NCI-H82 treated with DMSO at 0.1 percent for 48 hours (cell line): ENCODE measurements around the gene CRY2.
"Not testable (repeated sequence)": the region's sequence is repeated elsewhere in the genome, so short reads cannot be mapped to it uniquely, and the experiment has no call there.

ENCODE experiments used
- DNase-seq: peaks from one replicate; lab custom pipeline; 2025; ENCODE audit not compliant: unreplicated experiment; lab: John Stamatoyannopoulos, UW

CRY2 gene

DNA sequence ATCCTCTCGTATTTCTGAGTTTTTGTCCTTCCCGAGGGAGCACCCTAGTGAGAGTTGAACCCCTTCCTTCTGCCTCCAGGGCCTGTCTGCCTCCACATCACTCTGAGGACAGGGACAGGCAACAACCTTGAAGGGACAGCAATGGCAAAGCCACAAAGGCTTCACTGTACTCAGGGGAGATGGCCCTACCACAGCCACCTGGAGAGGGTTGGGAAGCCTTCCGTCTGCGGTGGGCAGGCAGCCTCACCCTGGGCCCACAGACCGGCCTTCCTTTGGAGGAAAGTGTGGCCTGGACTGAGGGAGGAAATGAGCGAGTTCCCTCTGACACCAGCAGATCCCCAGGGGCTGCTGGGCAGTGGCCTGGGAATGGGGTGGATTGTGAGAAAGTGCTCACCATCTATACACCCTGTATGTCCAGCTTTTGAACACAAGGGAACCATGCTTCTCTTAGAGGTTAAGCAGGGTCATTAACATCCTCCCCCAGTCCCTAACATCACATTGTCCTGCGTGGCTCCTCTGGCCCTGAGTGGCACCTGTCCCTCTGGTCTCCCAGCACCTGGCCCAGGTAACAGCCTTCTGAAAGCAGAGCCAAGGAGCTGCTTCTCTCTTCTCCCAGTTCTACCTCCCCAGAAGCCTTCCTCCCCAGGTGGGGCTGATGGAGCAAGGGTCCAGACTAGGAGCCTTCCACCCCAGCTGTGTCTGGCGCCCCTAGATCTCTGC, 35.5 kb upstream of the CRY2 start:
- DNase-seq, result no peak

DNA sequence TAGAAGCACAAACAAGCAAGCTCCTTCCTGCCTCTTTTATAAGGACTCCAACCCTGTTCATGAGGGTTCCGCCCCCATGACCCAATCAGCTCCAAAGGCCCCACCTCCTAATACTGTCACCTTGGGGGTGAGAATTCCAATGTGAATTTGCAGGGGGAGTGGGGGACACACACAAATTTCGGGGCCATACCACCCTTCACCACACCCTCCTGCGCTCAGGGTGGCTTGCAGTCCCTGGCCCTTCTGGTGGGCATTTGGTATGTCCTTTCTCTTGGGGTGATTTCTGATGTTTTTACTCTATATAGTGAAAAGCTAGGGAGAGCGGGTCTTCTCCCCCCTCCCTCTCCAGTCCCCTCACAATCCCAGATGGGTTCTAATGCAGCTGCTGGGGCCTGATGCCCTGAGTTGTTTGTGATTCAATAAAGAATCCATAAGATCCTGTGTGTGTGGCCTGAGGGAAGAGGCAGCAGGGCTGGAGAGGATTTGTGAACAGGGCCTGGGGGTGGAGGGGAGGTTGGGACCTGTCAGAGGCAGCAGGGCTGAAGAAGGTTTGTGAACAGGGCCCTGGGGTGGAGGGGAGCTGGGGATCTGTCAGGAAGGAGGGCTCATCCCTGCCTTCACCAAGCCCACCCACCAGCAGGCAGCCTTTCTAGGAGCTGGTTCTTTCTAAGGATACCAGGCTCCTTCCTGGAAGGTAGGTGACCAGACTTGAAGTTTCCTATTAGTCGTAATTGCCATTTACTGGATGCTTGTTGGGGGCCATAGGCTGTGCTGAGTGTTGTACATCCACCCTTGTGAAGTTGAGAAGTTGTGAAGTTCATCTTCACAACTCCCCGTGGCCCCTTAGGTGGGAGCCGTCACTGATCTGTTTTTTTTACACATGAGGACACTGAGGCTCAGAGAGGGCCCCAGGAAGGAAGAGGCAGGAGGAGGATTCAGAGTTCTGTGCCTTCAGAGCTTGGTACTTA, 34.4 kb upstream of the CRY2 start:
- no peak for DNase-seq

DNA sequence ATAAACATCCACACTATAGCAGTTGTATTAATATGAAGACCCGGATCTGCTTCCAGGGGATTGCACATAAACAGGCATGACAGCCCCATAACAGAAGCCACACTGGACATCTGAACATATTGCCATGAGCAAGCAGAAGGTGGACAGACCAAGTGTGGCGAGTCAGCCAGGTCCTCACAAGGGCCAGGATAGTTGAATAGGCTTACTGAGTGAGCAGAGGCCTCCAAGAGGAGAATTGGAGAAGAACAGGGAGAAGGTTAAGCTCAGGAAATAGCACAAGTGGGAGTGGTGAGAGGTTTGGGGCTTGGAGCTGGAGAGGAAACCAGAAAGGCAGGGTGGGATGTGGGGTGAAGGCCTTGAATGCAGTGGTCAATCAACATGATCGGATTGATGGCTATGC, 31.5 kb upstream of the CRY2 start:
- no peak for DNase-seq

DNA sequence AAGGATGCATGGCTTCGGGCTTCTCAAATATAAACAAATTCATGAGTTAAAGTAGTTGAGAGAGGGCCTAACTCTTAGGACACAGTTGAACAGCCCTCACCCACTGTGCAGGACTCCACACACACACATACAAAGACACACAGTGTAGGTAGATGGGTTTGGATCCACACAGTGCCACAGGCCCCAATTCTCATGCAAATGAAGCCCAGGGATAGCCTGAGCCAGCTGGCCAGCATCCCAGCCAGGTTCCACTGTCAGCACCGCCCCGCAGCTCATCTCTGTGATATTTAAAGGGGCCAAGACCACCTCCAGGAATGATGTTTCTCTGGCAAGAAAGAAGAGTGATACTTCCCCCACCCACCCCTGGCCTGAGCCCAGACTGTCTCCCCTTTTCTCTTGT, 30.7 kb upstream of the CRY2 start:
- DNase-seq, result no peak

DNA sequence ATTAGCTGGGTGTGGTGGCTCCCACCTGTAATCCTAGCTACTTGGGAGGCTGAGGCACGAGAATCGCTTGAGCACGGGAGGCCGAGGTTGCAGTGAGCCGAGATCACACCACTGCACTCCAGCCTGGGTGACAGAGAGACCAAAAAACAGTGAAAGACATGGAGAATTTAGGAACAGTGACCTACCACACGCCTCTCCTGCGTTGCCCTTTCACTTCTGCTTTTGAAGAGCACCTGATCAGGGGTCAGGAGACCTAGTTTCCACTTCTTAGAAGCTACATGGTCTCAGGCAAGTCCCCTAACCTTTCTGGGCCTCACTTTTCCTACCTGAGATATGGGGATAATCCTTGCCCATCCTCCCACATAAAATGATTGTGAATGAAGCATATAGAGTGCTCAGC, 30.1 kb upstream of the CRY2 start:
- DNase-seq, result no peak

DNA sequence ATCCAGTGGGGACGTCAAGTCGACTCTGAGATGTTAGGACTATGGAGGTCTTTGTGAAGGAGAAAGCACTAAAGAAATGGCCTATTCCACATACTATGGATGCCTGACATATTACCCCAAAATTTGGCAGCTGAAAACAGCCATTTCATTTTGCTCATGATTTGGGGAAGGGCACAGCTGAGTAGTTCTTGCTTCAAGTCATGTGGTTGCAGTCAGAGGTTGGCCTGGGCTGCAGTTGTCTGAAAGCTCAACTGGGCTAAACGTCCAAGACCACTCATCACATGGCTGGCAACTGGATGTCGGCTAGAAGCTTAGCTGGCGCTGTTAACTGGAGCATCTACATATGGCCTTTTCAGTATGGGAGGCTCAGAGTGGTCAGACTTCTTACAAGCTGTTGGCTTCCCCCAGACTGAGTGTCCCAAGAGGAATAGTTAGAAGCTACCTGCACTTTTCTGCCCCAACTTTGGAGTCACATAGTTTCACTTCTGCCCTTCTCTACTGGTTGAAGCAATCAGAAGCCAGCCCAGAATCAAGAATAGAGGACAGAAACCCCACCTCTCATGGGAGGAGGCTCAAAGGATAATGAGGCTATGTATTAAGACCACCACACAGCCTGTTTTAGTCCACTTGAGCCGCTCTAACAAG, 28.2 kb upstream of the CRY2 start:
- DNase-seq, result no peak

DNA sequence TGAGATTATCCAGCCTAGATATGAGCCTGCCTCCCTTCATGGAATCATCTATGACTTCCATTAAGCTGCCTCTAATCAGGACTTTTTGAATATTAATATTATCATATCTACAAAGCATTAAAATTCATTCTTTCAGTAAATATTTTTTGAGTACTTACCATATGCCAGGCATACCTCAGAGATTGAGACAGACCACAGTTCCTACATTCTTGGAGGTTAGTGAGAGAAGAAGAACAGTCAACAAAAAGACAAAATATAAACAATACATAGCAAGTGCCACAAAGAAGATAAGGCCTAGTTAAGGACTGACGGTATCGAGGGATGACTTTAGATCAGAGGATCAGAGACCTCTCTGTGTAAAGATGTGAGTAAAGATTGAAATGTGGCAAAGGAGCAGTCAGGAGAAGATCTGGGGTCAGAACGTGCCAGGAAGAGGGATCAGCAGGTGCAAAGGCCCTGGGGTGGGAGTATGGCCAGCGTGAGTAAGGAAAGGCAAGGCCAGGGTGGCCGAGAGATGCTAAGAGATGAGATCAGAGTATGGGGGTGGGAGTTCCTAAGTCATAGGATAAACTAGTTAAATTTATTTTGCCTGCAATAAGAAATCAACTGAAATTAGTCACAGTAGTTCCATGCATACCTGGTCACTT, 26.9 kb upstream of the CRY2 start:
- DNase-seq, result no peak

DNA sequence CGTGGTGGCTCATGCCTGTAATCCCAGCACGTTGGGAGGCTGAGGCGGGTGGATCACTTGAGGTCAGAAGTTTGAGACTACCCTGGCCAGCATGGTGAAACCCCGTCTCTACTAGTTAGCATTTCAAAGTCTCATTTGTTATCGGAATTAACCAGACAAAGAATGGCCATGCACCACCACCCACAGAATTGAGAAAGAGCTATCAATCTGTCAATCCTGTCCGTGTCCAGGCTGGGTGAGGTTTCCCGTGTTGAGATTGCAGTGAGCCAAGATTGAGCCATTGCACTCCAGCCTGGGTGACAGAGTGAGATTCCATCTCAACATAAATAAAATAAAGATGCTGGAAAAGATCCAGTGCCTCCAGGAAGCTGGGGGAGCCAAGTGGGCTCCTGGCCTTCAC, 20.8 kb upstream of the CRY2 start:
- DNase-seq, result not testable (repeated sequence)

DNA sequence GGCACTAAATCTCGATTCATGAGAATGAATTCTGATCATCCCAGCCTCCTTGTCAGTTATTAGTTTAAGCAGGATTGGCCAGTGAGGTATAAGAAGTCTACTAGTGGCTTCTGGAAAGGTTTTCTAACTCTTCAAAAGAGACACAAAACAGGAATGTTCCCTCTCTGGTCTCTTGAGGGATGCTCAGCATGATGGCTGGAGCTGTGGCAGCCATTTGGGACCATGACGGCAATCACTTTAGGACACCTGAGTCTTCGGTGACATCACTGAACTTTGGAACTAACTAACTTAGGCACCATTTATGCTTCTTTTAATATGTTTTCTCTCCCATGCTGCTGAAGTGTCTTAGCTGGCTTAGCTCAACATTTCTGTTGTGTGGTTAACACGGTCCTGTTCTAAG, 20.2 kb upstream of the CRY2 start:
- DNase-seq, result no peak

DNA sequence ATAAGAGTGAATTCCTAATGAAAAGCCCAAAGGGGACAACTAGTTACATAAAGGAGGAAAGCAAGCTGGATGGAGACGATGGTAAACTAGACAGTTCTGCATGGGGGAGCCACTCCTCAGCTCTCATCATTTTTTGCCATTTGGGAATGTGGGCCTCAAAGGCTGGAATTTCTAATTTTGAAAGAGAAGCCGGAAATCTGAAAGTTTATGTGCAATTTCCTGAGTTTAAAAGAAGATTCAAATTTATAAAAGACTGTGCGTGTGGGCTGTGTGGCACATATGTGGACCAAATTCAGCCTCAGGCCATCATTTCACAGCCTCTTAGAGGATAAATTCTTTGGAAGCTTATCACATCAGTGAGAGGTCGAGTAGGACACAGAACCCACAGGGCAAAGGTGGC, 18.3 kb upstream of the CRY2 start:
- DNase-seq, result no peak

DNA sequence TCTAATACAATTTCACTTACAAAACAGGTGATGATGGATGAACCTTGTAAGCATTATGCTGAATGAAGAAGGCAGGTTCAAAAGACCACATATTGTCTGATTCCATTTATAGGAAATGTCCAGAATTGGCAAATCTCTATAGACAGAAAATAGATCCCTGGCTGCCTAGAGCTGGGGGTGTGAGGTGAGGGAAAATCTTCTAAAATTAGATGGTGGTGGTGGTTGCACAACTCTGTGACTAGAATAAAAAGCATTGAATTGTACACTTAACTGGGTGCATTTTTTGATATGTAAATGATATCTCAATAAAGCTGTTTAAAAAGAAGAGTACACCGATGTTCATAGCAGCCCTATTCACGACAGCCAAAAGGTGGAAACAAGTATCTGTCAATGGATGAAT, 16.7 kb upstream of the CRY2 start:
- no peak for DNase-seq

DNA sequence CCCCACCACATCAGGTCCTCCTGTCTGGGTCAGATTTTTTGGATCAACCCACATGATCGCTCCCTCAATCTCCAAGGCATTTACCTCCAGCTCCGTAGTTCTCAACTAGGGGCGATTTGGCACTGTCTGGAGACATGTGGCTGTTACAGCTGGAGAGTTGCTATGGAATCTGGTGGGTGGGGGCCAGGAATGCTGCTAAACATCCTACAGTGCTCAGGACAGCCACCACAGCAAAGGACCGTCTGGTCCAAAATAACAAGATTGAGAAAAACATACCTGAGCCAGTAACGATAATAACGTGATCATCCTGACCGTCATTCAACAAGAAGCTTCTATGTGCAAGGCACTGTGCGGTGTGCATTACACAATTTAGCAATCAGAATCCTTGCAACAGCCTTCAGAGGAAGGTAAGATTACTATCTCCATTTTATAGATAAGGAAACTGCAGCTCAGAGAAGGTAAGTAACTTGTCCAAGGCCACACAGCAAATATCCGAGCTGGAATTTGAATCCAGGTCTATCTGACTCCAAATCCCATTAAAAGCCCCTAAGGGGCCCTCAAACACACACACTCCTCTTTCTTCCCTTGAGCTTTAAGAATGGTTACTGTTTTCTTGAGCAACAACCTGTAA, 14.3 kb upstream of the CRY2 start:
- DNase-seq, result no peak

DNA sequence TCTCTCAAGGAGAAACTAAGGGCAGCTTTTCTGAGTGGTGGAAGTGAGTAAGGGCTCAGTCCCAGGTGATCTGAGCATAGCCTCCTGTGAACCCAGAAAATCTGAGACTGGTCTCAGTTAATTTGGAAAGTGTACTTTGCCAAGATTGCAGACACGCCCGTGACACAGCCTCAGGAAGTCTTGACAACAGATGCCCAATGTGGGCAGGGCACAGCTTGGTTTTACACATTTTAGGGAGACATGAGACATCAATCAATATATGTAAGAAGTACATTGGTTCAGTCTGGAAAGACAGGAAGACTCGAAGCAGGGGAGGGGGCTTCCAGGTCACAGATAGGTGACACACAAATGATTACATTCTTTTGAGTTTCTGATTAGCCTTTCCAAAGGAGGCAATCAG, 13.5 kb upstream of the CRY2 start:
- DNase-seq, result no peak

DNA sequence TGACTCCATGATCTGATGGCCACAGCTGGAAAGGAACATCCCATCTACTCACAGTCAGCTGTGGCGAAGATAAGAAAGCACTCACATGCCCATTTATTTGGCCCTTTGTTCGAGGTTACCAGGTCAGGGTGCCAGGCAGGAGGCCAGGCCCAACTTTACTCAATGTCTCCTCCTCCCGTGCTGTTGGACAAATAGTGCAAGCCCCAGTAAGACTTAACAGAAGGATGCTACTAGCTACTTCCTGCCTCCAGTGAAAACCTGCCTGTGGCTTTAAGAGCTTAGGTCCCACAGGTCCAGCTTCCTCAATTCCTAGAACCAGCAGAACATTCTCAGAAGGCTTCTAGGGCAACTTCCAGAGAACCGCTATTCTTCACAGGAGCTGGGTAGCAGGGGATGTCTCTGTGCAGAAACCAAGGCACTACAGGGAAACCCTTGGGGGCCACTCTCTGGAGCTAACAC, 12.9 kb upstream of the CRY2 start:
- no peak for DNase-seq

DNA sequence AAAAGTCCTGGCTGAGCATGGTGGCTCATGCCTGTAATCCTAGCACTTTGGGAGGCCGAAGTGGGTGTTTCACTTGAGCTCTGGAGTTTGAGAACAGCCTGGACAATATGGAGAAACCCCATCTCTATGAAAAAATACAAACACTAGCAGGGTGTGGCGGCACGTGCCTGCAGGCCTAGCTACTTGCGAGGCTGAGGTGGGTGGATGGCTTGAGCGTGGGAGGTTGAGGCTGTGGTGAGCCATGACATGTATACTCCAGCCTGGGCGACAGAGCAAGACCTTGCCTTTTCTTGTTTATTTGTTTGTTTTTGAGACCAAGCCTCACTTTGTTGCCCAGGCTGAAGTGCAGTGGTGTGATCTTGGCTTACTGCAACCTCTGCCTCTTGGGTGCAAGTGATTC, 8.1 kb upstream of the CRY2 start:
- DNase-seq, result no peak

DNA sequence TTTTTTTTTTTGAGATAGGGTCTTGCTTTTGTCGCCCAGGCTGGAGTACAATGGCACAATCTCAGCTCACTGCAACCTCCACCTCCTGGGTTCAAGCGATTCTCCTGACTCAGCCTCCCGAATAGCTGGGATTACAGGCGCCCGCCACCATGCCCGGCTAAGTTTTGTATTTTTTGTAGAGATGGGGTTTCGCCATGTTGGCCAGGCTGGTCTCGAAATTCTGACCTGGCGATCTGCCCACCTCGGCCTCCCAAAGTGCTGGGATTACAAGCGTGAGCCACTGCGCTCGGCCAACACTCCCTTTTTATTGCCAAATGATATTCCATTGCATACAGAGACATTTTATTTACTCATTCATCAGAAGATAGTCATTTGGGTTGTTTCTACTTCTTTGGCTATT, 7.0 kb upstream of the CRY2 start:
- not testable (repeated sequence) for DNase-seq

DNA sequence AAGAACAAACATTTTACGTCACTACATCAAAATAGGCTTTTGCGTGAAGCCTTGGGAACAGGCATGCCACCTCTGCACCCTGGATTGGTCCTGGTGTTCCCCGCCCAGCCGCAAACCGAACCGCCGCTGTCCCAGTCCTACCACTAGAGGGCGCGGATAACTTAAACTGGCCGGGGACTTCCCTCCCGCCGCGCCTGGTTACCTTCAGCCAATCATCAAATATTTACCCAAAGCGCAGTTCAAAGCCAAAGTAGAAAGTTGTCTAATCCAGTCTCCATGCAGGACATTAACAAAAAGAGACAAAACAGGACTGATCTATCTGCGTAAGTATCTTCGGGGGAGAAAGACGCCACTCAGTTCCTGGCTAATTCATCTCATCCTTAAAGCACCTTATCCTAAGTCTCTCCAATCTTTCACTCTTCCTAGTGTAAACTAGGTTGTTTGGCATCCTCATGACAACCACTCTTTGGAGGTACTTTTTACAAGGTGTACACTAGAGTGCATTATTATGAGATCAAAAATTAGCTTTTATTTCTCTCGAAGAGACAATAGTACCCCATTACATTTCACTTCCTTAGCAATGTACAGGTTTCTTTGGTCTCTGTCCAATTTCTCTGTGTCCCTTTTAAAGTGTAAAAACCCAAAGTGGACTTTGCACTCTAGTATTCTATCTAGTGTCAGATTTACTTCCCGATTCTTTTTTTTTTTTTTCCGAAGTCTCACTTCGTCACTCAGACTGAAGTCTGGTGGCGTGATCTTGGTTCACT, 3.9 kb upstream of the CRY2 start:
- peak; percentile 42 for DNase-seq

DNA sequence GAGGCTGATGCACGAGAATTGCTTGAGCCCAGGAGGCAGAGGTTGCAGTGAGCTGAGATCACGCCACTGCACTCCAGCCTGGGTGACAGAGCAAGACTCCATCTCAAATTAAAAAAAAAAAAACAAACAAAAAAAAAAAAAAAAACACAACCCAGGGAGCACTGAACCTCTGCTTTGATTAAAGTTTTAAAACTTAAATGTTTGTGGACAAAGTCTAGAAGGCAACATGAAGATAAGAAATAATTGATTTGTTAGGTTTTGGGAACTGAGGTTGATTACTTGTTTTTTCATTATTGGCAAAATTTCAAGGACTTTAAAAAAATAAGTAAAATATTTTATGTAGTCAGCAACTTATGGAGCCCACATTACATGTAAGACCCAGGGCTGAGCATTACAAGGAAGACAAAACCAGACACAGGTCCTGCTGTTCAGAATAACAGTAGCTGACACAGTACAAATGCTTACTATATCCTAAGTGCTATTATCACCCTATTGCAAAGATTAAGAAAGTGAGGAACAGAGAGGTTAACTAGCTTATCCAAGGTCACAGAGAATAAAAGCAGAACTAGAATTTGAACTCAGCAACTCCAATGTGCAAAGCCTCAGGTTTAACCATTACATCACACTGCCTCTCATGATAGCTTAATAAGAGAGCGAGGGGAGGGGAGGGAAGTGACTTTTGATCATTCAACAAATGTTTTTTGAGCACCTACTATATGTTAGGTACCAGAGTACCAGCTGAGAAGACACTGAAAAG, 2.3 kb upstream of the CRY2 start:
- DNase-seq, result no peak

DNA sequence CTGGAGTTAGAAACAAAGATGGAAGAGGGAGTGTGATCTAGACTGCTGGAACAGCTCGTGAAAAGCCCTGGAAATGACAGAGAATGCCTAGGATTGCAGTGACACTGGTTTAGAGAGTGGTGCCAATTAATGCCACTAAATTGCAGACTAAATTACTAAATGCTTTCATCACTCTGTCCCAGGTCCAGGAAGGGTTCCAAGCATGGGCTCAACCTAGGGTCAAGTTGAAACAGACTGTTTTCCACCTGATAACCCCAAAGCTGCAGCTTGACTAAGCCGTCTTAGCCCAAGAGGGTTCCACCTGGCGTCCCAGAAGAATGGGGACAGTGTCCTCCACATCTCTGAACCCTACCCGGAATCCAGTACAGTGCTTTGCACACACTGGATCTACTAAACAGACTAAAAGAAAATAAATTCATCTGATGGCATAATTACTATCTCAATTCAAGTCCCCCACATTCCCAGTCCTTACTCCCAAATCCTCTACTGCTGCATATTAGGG, 1.1 kb upstream of the CRY2 start:
- DNase-seq, result no peak
